Activated CD4-positive, alpha-beta T cell treated with anti-CD3 and anti-CD28 coated beads, Interleukin-2, amount 10 ng/mL, durations not matched to agents 7 days and 5 days (primary cell): ENCODE results near the gene NOP9. TPM values are rescaled to one million over a fixed set of nuclear protein-coding genes. Genes with fewer than 3 reads are reported as not detected.

Experiments
- CTCF ChIA-PET: fragments of 350-600 bp; sonication (Branson Sonifier 250); formaldehyde crosslinking; loops from one replicate; lab custom pipeline; 2021; ENCODE audit warnings: antibody characterized with exemption; lab: Charles Lee
- POLR2A ChIA-PET: fragments of 350-600 bp; sonication (Branson Sonifier 250); formaldehyde crosslinking; loops from one replicate; lab custom pipeline; 2021; ENCODE audit warnings: antibody characterized with exemption; lab: Charles Lee
- DNase-seq: peaks from one replicate; pipeline ENCODE4 v3.0.0-alpha.2; 2020
- H3K27ac Mint-ChIP-seq: one replicate; pipeline ENCODE4 v1.8.0; 2021; ENCODE audit warnings: mild to moderate bottlenecking, moderate library complexity, mixed read lengths
- H3K27me3 Mint-ChIP-seq: one replicate; pipeline ENCODE4 v1.8.0; 2021; ENCODE audit warnings: mixed read lengths
- H3K36me3 Mint-ChIP-seq: one replicate; pipeline ENCODE4 v1.8.0; 2021; ENCODE audit warnings: low read depth, mixed read lengths
- H3K4me1 Mint-ChIP-seq: one replicate; pipeline ENCODE4 v1.8.0; 2021; ENCODE audit warnings: mixed read lengths
- H3K4me3 Mint-ChIP-seq: one replicate; pipeline ENCODE4 v1.8.0; 2021; ENCODE audit warnings: mild to moderate bottlenecking, moderate library complexity, mixed read lengths
- H3K9me3 Mint-ChIP-seq: one replicate; pipeline ENCODE4 v1.8.0; 2021; ENCODE audit warnings: mixed read lengths
- total RNA-seq, 2 experiments: library from RNA; stranded (reverse); gene quantifications; one replicate each; pipeline ENCODE4 v1.2.3, GENCODE V29; 2021

The NOP9 gene
- total RNA-seq, 2 experiments from 2014 or later = 30.8 to 35.2 TPM

DNA sequence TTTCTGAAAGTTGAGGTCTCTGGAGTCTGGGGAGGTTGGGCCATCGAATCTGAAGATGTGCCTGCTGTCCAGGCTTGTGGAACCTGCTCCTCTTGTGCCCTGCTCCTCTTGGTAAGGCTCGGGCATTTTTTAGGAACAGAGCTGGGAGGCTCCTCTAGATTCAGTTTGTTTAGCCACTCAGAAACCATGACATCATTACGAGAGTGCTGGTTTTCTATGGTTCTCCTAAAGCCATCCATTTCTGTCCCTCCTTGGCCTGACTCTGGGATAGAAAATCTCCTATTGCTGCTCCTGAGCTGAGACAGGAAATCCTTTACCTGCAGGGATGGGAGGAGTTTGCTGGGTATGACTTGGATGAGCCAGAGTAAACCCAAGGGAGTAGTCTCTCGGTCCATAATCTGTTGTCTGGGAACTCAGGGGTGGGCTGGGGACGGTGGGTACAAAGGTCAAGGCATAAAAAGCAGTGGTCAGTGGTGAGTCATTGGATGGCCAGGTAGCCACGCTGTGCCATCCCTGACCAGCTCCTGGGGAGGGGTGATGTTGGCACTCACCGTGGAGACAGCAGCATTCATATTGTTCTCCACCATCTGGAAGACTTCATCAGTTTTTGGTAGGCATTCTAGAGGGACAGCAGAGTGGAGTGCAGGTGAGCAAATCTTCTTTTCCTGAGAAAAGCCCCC is 37.6 kb downstream of the NOP9 start:
- Mint-ChIP-seq H3K27me3 (peaks cover 31% of the 10 kb centered on the region), H3K36me3 (peaks cover 30% of the 10 kb centered on the region), H3K27ac (no peak overlapping the region), H3K4me1 (peaks cover 51% of the 10 kb centered on the region), H3K4me3 (no peak overlapping the region), H3K9me3 (no peaks in the 10 kb centered on the region)
- CTCF ChIA-PET = interaction anchor here (1.0 to 6.0 kb wide), 6 partner anchors 14 to 100 kb away, joined by 3 to 35 read pairs (median 4); partner anchors contain the start of genes CBLN3 and KHNYN
- POLR2A ChIA-PET = interaction anchor here (0.5 kb wide), 1 partner anchor 93 kb away, joined by 3 read pairs; the partner anchor contains the start of gene KHNYN
- no peak for DNase-seq

GRCh38 chr14:24337824-24338175 is 38.1 kb downstream of the NOP9 start:
- ChIA-PET POLR2A (interaction anchor here (0.9 kb wide), 1 partner anchor 94 kb away, joined by 4 read pairs; no protein-coding TSS in a partner anchor), CTCF (interaction anchor here (1.0 to 6.0 kb wide), 5 partner anchors 22 to 99 kb away, joined by 3 to 35 read pairs (median 4); partner anchors contain the start of genes CBLN3, KHNYN and TINF2)
- peaks cover 47% of the 10 kb centered on the region for H3K4me1 Mint-ChIP-seq
- peaks cover 33% of the 10 kb centered on the region for H3K27me3 Mint-ChIP-seq
- no peak for DNase-seq
- H3K27ac Mint-ChIP-seq = no peak overlapping the region
- H3K36me3 Mint-ChIP-seq = peaks cover 30% of the 10 kb centered on the region
- H3K9me3 Mint-ChIP-seq = no peaks in the 10 kb centered on the region
- H3K4me3 Mint-ChIP-seq = peak overlapping the region; percentile 94

DNA sequence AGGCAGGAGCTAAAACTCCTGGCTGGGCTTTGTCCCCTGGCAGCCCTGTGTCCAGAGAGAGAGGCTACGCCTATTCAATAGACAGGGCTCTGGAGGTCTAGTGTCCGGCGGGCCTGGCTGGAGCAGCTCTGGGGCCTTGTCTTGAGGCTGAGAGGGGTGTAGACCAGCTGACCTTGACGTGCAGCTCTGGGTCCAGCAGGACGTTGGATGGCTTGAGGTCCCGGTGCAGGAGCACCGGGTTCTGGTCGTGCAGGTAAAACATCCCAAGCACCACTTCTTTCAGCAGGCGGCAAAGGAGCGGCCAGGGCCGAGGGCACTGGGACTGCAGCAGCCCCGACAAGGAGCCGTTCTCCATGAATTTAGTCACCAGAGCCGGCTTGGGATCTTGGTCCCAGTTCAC is 39.2 kb downstream of the NOP9 start:
- ChIA-PET POLR2A (no interaction called here), CTCF (interaction anchor here (0.7 to 6.0 kb wide), 5 partner anchors 11 to 98 kb away, joined by 3 to 35 read pairs (median 6); partner anchors contain the start of genes CBLN3, KHNYN and TINF2)
- no peak for DNase-seq
- peaks cover 32% of the 10 kb centered on the region for H3K27me3 Mint-ChIP-seq
- H3K4me1 Mint-ChIP-seq = peaks cover 41% of the 10 kb centered on the region
- H3K36me3 Mint-ChIP-seq = peaks cover 30% of the 10 kb centered on the region
- H3K27ac Mint-ChIP-seq = no peak overlapping the region
- peak overlapping the region; percentile 94 for H3K4me3 Mint-ChIP-seq
- no peaks in the 10 kb centered on the region for H3K9me3 Mint-ChIP-seq

- H3K9me3 Mint-ChIP-seq = no peaks in the 10 kb centered on the region
- peaks cover 35% of the 10 kb centered on the region for H3K4me1 Mint-ChIP-seq
- peaks cover 30% of the 10 kb centered on the region for H3K36me3 Mint-ChIP-seq
- CTCF ChIA-PET = interaction anchor here (0.7 to 6.0 kb wide), 14 partner anchors 10 to 97 kb away, joined by 3 to 35 read pairs (median 4); partner anchors contain the start of genes CBLN3, CIDEB, KHNYN and TINF2
- H3K4me3 Mint-ChIP-seq = peak within 1 kb of the TSS; percentile 94
- H3K27ac Mint-ChIP-seq = peak within 1 kb of the TSS; percentile 95
- DNase-seq = peak; percentile 85
- POLR2A ChIA-PET = interaction anchor here (0.8 to 1.2 kb wide), 2 partner anchors 90 to 92 kb away, joined by 3 read pairs; partner anchors contain the start of genes CBLN3 and KHNYN
- peaks cover 31% of the 10 kb centered on the region for H3K27me3 Mint-ChIP-seq
These were observed 39.9 kb downstream of the NOP9 start, which contains the start of gene RIPK3 for GRCh38 chr14:24339284-24340151. Gene RIPK3 (minus strand): TSS chr14:24339991. CDS start chr14:24339826, 165 bp downstream.

DNA sequence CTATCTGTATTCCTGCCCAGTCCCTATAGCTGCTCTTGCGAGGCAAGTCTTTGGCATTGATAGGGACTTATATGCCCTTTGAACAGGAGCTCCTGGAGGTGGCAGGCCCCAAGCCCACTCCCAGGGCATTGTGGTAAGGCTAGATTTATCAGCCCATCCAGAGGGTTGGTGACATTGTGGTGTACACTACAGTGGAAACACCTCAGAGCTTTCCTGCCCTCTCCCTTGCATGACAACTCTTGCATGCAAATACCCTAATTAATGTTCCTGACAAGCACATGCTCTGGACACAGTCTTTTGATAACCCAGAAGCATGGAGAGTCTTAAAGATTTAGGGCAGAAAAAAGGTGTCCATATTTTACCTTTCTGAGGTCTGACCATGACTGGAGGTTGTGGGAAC is 41.0 kb downstream of the NOP9 start:
- no peak for DNase-seq
- ChIA-PET POLR2A (interaction anchor here (0.8 to 1.2 kb wide), 2 partner anchors 89 to 91 kb away, joined by 3 read pairs; partner anchors contain the start of genes CBLN3 and KHNYN), CTCF (interaction anchor here (0.8 to 6.0 kb wide), 9 partner anchors 8 to 95 kb away, joined by 3 to 35 read pairs (median 5); partner anchors contain the start of genes CBLN3 and KHNYN)
- Mint-ChIP-seq H3K9me3 (no peaks in the 10 kb centered on the region), H3K27ac (no peak overlapping the region), H3K4me1 (peaks cover 29% of the 10 kb centered on the region), H3K36me3 (peaks cover 25% of the 10 kb centered on the region), H3K27me3 (peaks cover 29% of the 10 kb centered on the region), H3K4me3 (no peak overlapping the region)

DNA sequence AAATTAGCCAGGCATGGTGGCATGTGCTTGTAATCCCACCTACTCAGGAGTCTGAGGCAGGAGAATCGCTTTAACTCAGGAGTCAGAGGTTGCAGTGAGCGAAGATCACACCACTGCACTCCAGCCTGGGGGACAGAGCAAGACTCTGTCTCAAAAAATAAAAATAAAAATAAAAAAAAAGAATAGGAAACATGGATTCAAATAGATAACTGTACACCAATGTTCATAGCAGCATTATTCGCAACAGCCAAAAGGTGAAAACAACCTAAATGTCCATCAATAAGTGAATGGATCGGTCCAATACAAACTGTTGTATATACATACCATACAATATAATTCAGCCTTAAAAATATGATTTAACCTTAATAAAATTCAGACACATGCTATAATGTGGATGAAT is 43.2 kb downstream of the NOP9 start:
- H3K4me3 Mint-ChIP-seq = no peak overlapping the region
- CTCF ChIA-PET = interaction anchor here (2.2 to 4.7 kb wide), 2 partner anchors 9 to 11 kb away, joined by 5 to 25 read pairs; no protein-coding TSS in a partner anchor

DNA sequence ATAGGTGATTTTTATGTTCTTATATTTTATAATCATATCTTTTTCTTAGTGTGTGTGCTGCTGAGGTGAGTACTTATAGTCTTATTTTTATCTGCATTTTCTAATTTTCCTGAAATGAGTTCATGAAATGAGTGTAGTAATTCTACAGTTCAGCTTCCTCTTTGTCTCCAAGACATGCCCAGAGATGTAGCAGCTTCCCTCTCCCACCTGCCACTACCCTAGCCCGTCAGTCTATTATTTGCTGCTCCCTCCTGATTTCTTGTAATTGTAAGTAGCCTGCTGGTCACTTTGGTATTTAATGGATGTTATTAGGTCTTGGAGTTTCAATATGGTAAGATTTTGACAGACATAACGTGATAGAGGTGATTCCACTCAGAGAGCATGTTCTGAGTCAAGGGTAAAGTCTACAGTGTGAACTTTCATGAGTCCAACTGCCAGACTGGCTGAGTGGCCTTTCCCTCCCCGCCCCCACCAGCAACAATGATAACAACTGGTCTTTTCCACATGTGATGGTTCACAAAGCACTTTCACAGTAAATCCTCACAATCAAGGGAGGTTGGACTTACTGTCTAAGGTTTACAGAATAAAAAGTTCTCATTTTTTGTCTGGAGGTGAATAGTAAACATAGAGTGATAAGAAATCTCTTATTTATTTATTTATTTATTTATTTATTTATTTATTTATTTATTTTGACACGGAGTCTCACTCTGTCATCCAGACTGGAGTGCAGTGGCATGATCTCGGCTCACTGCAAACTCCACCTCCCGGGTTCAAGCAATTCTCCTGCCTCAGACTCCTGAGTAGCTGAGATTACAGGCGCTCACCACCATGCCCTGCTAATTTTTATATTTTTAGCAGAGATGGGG is 44.4 kb downstream of the NOP9 start:
- CTCF ChIA-PET = interaction anchor here (1.5 to 4.7 kb wide), 3 partner anchors 10 to 88 kb away, joined by 6 to 25 read pairs (median 8); no protein-coding TSS in a partner anchor
- H3K4me1 Mint-ChIP-seq = peaks cover 8% of the 10 kb centered on the region
- DNase-seq = no peak
- peaks cover 36% of the 10 kb centered on the region for H3K27me3 Mint-ChIP-seq
- POLR2A ChIA-PET = no interaction called here
- no peaks in the 10 kb centered on the region for H3K36me3 Mint-ChIP-seq
- H3K4me3 Mint-ChIP-seq = no peak overlapping the region
- no peak overlapping the region for H3K27ac Mint-ChIP-seq
- no peaks in the 10 kb centered on the region for H3K9me3 Mint-ChIP-seq

More for the DNA sequence above, 43.2 kb downstream of the NOP9 start:
- Mint-ChIP-seq H3K9me3 (no peaks in the 10 kb centered on the region), H3K27ac (no peak overlapping the region), H3K27me3 (peaks cover 33% of the 10 kb centered on the region), H3K4me1 (peaks cover 19% of the 10 kb centered on the region), H3K36me3 (peaks cover 8% of the 10 kb centered on the region)
- DNase-seq = no peak
- POLR2A ChIA-PET = no interaction called here

- no peak overlapping the region for H3K27ac Mint-ChIP-seq
- CTCF ChIA-PET = interaction anchor here (0.9 to 4.7 kb wide), 4 partner anchors 11 to 105 kb away, joined by 3 to 25 read pairs (median 5); partner anchors contain the start of gene TINF2
- H3K4me3 Mint-ChIP-seq = no peak overlapping the region
- no peak for DNase-seq
- POLR2A ChIA-PET = no interaction called here
- H3K36me3 Mint-ChIP-seq = no peaks in the 10 kb centered on the region
- no peaks in the 10 kb centered on the region for H3K9me3 Mint-ChIP-seq
- no peaks in the 10 kb centered on the region for H3K4me1 Mint-ChIP-seq
- H3K27me3 Mint-ChIP-seq = peaks cover 60% of the 10 kb centered on the region
These were observed 47.5 kb downstream of the NOP9 start for GRCh38 chr14:24347134-24347533.

GRCh38 chr14:24348186-24348585 is 48.5 kb downstream of the NOP9 start:
- ChIA-PET POLR2A (no interaction called here), CTCF (interaction anchor here (0.6 to 2.5 kb wide), 9 partner anchors 10 to 133 kb away, joined by 3 to 7 read pairs (median 4); no protein-coding TSS in a partner anchor)
- peaks cover 62% of the 10 kb centered on the region for H3K27me3 Mint-ChIP-seq

DNA sequence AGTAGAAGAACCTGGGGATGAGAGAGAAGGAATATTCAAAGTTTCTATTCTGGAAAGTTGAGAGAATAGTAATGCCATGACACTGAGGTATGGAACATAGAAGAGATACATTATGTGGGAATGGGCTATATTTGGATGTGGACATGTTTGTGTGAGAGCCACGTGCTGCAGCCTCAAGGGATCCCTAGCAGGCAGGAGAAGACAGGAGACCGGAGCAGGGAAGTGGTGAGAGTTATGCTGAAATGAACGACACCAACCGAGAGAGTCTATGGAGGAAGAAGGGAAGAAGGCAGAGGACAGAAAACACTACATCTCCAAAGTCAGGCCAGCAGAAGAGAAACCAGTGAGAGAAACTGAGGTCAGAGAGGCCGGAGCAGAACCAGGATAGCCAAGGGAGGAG is 50.1 kb downstream of the NOP9 start:
- CTCF ChIA-PET = interaction anchor here (0.6 to 2.0 kb wide), 4 partner anchors 10 to 82 kb away, joined by 3 to 6 read pairs (median 3); partner anchors contain the start of gene RIPK3
- no peak for DNase-seq
- no peak overlapping the region for H3K27ac Mint-ChIP-seq
- H3K36me3 Mint-ChIP-seq = no peaks in the 10 kb centered on the region
- H3K4me3 Mint-ChIP-seq = no peak overlapping the region
- H3K9me3 Mint-ChIP-seq = no peaks in the 10 kb centered on the region
- peaks cover 61% of the 10 kb centered on the region for H3K27me3 Mint-ChIP-seq
- H3K4me1 Mint-ChIP-seq = no peaks in the 10 kb centered on the region
- POLR2A ChIA-PET = no interaction called here

More at GRCh38 chr14:24348186-24348585, 48.5 kb downstream of the NOP9 start:
- Mint-ChIP-seq H3K4me3 (no peak overlapping the region), H3K27ac (no peak overlapping the region), H3K36me3 (no peaks in the 10 kb centered on the region), H3K4me1 (no peaks in the 10 kb centered on the region), H3K9me3 (no peaks in the 10 kb centered on the region)
- no peak for DNase-seq

DNA sequence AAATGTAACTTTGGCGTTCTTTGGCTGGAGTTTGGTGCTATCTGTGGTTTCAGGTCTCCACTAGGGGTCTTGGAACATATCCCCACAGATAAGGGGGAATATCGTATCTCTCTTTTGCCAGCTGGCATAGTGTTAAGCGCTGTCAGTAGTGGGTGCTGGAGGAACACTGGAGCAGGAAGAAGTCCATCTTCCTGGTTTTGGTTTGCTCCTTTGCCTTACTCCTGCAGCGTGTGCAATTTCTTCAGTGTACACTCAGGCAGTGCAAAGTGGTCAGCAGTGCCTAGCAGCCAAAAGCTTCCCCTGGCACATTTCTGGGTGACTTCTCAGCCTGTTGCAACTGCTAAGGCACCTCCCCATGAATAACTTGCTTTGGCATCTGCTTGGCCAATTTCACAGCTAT is 51.9 kb downstream of the NOP9 start:
- Mint-ChIP-seq H3K9me3 (no peaks in the 10 kb centered on the region), H3K36me3 (no peaks in the 10 kb centered on the region), H3K4me3 (no peak overlapping the region), H3K27me3 (peaks cover 55% of the 10 kb centered on the region), H3K4me1 (no peaks in the 10 kb centered on the region), H3K27ac (no peak overlapping the region)
- CTCF ChIA-PET = interaction anchor here (1.0 to 1.9 kb wide), 4 partner anchors 10 to 18 kb away, joined by 3 to 10 read pairs (median 4); no protein-coding TSS in a partner anchor
- DNase-seq = no peak
- POLR2A ChIA-PET = no interaction called here
